Measurements from ENCODE around the gene PXDC1.

DNA sequence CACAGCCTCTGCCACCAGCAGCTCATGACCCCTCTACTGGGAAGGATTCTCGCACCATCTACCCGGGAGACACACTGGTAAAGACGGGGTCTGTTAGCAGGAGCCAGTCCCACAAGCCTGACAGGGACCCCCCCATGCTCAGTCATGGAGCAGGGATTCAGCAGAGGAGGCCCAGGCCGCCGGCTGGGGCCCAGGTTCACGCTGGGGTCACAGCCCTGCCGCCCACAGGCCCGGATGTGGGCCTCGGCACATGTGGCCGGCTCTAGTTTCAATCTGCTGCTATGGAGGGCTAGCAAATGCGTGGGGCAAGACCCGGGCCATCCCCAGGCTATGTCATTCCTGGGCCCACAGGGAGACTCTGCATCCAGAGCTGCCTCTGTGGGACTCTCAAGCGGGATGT, 25.1 kb downstream of the PXDC1 start:
- TF ChIP-seq, protein P1, sequence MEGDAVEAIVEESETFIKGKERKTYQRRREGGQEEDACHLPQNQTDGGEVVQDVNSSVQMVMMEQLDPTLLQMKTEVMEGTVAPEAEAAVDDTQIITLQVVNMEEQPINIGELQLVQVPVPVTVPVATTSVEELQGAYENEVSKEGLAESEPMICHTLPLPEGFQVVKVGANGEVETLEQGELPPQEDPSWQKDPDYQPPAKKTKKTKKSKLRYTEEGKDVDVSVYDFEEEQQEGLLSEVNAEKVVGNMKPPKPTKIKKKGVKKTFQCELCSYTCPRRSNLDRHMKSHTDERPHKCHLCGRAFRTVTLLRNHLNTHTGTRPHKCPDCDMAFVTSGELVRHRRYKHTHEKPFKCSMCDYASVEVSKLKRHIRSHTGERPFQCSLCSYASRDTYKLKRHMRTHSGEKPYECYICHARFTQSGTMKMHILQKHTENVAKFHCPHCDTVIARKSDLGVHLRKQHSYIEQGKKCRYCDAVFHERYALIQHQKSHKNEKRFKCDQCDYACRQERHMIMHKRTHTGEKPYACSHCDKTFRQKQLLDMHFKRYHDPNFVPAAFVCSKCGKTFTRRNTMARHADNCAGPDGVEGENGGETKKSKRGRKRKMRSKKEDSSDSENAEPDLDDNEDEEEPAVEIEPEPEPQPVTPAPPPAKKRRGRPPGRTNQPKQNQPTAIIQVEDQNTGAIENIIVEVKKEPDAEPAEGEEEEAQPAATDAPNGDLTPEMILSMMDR (IDR thresholded peaks at IDR 0.05): no peak
- TF ChIP-seq POLR2A (IDR thresholded peaks at IDR 0.05): no peak

Data from thyroid gland (tissue), 4 donors.